Hematopoietic multipotent progenitor cell treated with erythropoietin and hydrocortisone succinate and interleukin-3 and kit ligand, for 4 days (in vitro differentiated cells): ENCODE data around the gene CAMK4.

Source experiments
- DNase-seq: peaks from one replicate; pipeline ENCODE4 v3.0.0-alpha.2; 2015

The CAMK4 gene

GRCh38 chr5:111507276-111507675 lies 283.1 kb downstream of the CAMK4 start:
- peak; percentile 67 for DNase-seq

GRCh38 chr5:111509119-111509518 lies 284.9 kb downstream of the CAMK4 start:
- no peak for DNase-seq

- peak; percentile 39 for DNase-seq
These were observed 287.1 kb downstream of the CAMK4 start for GRCh38 chr5:111511174-111511830.

- peak; percentile 53 for DNase-seq
These were observed 287.7 kb downstream of the CAMK4 start for GRCh38 chr5:111511831-111512374.

GRCh38 chr5:111512375-111513130 lies 288.4 kb downstream of the CAMK4 start, which contains the start of gene STARD4:
Gene STARD4, minus strand, starts transcription at chr5:111512535. Its CDS starts 5,102 bp downstream, at chr5:111507433.
- DNase-seq = peak; percentile 99

GRCh38 chr5:111513131-111513520 lies 288.9 kb downstream of the CAMK4 start:
- DNase-seq = no peak

- no peak for DNase-seq
These were observed 289.9 kb downstream of the CAMK4 start for GRCh38 chr5:111514087-111514486.

GRCh38 chr5:111517853-111518501 lies 293.8 kb downstream of the CAMK4 start:
- DNase-seq = no peak

GRCh38 chr5:111518777-111519176 lies 294.6 kb downstream of the CAMK4 start:
- no peak for DNase-seq

GRCh38 chr5:111520908-111521307 lies 296.7 kb downstream of the CAMK4 start:
- DNase-seq = no peak

GRCh38 chr5:111528056-111528455 lies 303.9 kb downstream of the CAMK4 start:
- peak; percentile 16 for DNase-seq

- peak; percentile 94 for DNase-seq
These were observed 306.1 kb downstream of the CAMK4 start for GRCh38 chr5:111530298-111530740.

- no peak for DNase-seq
These were observed 308.9 kb downstream of the CAMK4 start for GRCh38 chr5:111532886-111533582.

- no peak for DNase-seq
These were observed 311.8 kb downstream of the CAMK4 start for GRCh38 chr5:111535879-111536549.

GRCh38 chr5:111537141-111538024 lies 313.2 kb downstream of the CAMK4 start:
- no peak for DNase-seq
